H1 (cell line): ENCODE data around the gene PXDN. TPM values are rescaled to one million over a fixed set of nuclear protein-coding genes. Genes with fewer than 3 reads are reported as not detected.

Experiments used
- CTCF ChIA-PET: fragments of 300-600 bp; sonication (Branson Sonifier 250); formaldehyde crosslinking; loops from one replicate; lab custom pipeline; 2021; ENCODE audit not compliant: partially characterized antibody; lab: Charles Lee
- POLR2A ChIA-PET: fragments of 300-600 bp; sonication (Branson Sonifier 250); formaldehyde crosslinking; loops from one replicate; lab custom pipeline; 2021; ENCODE audit warnings: inconsistent platforms; ENCODE audit not compliant: partially characterized antibody; lab: Charles Lee
- DNase-seq, 2 experiments: peaks; one replicate each; pipeline versions ENCODE4 v3.0.0 to v3.0.0-alpha.2; 2010 to 2022; ENCODE audit warnings: low spot score in 2 of 2, low read depth in 1 of 2, mixed read lengths in 1 of 2
- FAIRE-seq: peaks from 2 replicates; lab custom pipeline; 2011; peaks lifted over from hg19 to GRCh38; lab: Jason Lieb, UNC
- H2AFZ ChIP-seq: 2 replicates; pipeline ENCODE4 v1.8.1; 2012; ENCODE audit warnings: low read length, inconsistent platforms
- H2AK5ac ChIP-seq: 2 replicates; pipeline ENCODE4 v1.6.1; 2013; ENCODE audit warnings: low read depth, low read length
- H2BK120ac ChIP-seq: replicated peaks from 2 replicates; pipeline ENCODE3; 2013; ENCODE audit warnings: low read depth, low read length, inconsistent platforms
- H2BK12ac ChIP-seq: 2 replicates; pipeline ENCODE4 v1.6.1; 2013; ENCODE audit warnings: low read depth, low read length
- H2BK15ac ChIP-seq: 2 replicates; pipeline ENCODE4 v1.6.1; 2013; ENCODE audit warnings: low read length
- H2BK20ac ChIP-seq: 2 replicates; pipeline ENCODE4 v1.6.1; 2013; ENCODE audit warnings: low read length
- H2BK5ac ChIP-seq: 2 replicates; pipeline ENCODE4 v1.6.1; 2013; ENCODE audit warnings: low read depth, low read length
- H3K14ac ChIP-seq: 2 replicates; pipeline ENCODE4 v1.6.1; 2013; ENCODE audit warnings: inconsistent platforms; ENCODE audit not compliant: insufficient read length
- H3K18ac ChIP-seq: 2 replicates; pipeline ENCODE4 v1.6.1; 2013; ENCODE audit warnings: low read length; ENCODE audit errors: extremely low read depth
- H3K23ac ChIP-seq: 2 replicates; pipeline ENCODE4 v1.6.1; 2013; ENCODE audit warnings: inconsistent platforms; ENCODE audit not compliant: insufficient read length
- H3K23me2 ChIP-seq: 2 replicates; pipeline ENCODE4 v1.6.1; 2013; ENCODE audit warnings: low read depth, low read length
- H3K27ac ChIP-seq: 2 replicates; pipeline ENCODE4 v1.6.1; 2011; ENCODE audit warnings: low read depth, low read length, inconsistent platforms
- H3K27me3 ChIP-seq, 4 experiments: replicated peaks in 1 of 4; 1 replicate in 1 of 4; 2 replicates in 3 of 4; pipeline versions ENCODE4 v1.6.1 to v1.8.1; 2011 to 2013; ENCODE audit warnings: low read length in 3 of 4, mild to moderate bottlenecking in 3 of 4, inconsistent platforms in 2 of 4, mixed read lengths in 2 of 4, moderate library complexity in 1 of 4; ENCODE audit not compliant: control insufficient read depth in 3 of 4, insufficient read depth in 3 of 4; ENCODE audit errors: extremely low read depth in 1 of 4
- H3K36me3 ChIP-seq, 4 experiments: 2 replicates each; pipeline versions ENCODE4 v1.6.1 to v1.8.1; 2011 to 2013; ENCODE audit warnings: mild to moderate bottlenecking in 4 of 4, low read length in 3 of 4, moderate library complexity in 2 of 4, control low read depth in 1 of 4, inconsistent platforms in 1 of 4; ENCODE audit not compliant: insufficient read depth in 4 of 4, control insufficient read depth in 2 of 4
- H3K4ac ChIP-seq: replicated peaks from 2 replicates; pipeline ENCODE3; 2013; ENCODE audit warnings: low read length, low read depth, mixed read lengths, inconsistent platforms; ENCODE audit not compliant: insufficient read length
- H3K4me1 ChIP-seq, 4 experiments: replicated peaks in 1 of 4; 1 replicate in 1 of 4; 2 replicates in 3 of 4; pipeline versions ENCODE4 v1.6.1 to v1.8.1; 2011 to 2013; ENCODE audit warnings: low read length in 3 of 4, inconsistent platforms in 2 of 4, mixed read lengths in 1 of 4; ENCODE audit not compliant: insufficient read depth in 4 of 4, control insufficient read depth in 3 of 4
- H3K4me2 ChIP-seq, 2 experiments: 2 replicates each; pipeline versions ENCODE4 v1.6.1 to v1.8.1; 2011 to 2013; ENCODE audit warnings: low read depth in 2 of 2, low read length in 2 of 2, control low read depth in 1 of 2, inconsistent platforms in 1 of 2, mild to moderate bottlenecking in 1 of 2; ENCODE audit not compliant: insufficient read depth in 1 of 2
- H3K4me3 ChIP-seq, 4 experiments: fragments of 200-600, 300-600 bp in 1 of 4; sonication (generic), shearing (Covaris generic), sonication (Bioruptor Twin) in 1 of 4; 2 replicates each; pipeline versions ENCODE4 v1.5.1 to v1.8.1; 2011 to 2016; ENCODE audit warnings: low read length in 4 of 4, low read depth in 3 of 4, control low read depth in 2 of 4, inconsistent platforms in 2 of 4, mild to moderate bottlenecking in 2 of 4, mixed read lengths in 1 of 4, moderate library complexity in 1 of 4; ENCODE audit not compliant: insufficient read depth in 2 of 4; ENCODE audit errors: extremely low read depth in 1 of 4
- H3K56ac ChIP-seq: replicated peaks from 2 replicates; pipeline ENCODE3; 2013; ENCODE audit warnings: low read depth, mild to moderate bottlenecking, mixed read lengths, low read length, inconsistent platforms; ENCODE audit not compliant: insufficient read length
- H3K79me1 ChIP-seq: 2 replicates; pipeline ENCODE4 v1.6.1; 2013; ENCODE audit warnings: low read depth, low read length, control low read depth
- H3K79me2 ChIP-seq, 2 experiments: 2 replicates each; pipeline versions ENCODE4 v1.6.1 to v1.8.1; 2012 to 2013; ENCODE audit warnings: low read length in 2 of 2, mild to moderate bottlenecking in 2 of 2, inconsistent platforms in 1 of 2; ENCODE audit not compliant: insufficient read depth in 2 of 2, control insufficient read depth in 1 of 2
- H3K9ac ChIP-seq, 4 experiments: replicated peaks in 1 of 4; 1 replicate in 1 of 4; 2 replicates in 3 of 4; pipeline versions ENCODE4 v1.6.1 to v1.8.1; 2011 to 2013; ENCODE audit warnings: low read depth in 3 of 4, low read length in 3 of 4, control low read depth in 2 of 4, mild to moderate bottlenecking in 2 of 4, moderate library complexity in 2 of 4, inconsistent platforms in 1 of 4; ENCODE audit errors: extremely low read depth in 1 of 4
- H3K9me3 ChIP-seq, 2 experiments: 2 replicates each; pipeline versions ENCODE4 v1.6.1 to v1.8.1; 2012 to 2013; ENCODE audit warnings: mild to moderate bottlenecking in 2 of 2, moderate library complexity in 2 of 2, control low read depth in 1 of 2, inconsistent platforms in 1 of 2, low read depth in 1 of 2, low read length in 1 of 2, mixed read lengths in 1 of 2; ENCODE audit not compliant: insufficient read depth in 2 of 2
- H4K20me1 ChIP-seq, 2 experiments: replicated peaks in 1 of 2; 2 replicates each; pipeline versions ENCODE3 to v1.8.1; 2011 to 2013; ENCODE audit warnings: inconsistent platforms in 2 of 2, low read length in 2 of 2, mild to moderate bottlenecking in 1 of 2; ENCODE audit not compliant: insufficient read depth in 2 of 2, control insufficient read depth in 1 of 2
- H4K5ac ChIP-seq: 2 replicates; pipeline ENCODE4 v1.6.1; 2013; ENCODE audit warnings: low read length, low read depth, mixed read lengths, inconsistent platforms; ENCODE audit not compliant: insufficient read length
- H4K8ac ChIP-seq: 2 replicates; pipeline ENCODE4 v1.8.0; 2013; ENCODE audit warnings: mild to moderate bottlenecking, moderate library complexity, low read length, inconsistent platforms; ENCODE audit not compliant: insufficient read depth; ENCODE audit errors: extremely low read depth
- H4K91ac ChIP-seq: replicated peaks from 2 replicates; pipeline ENCODE3; 2013; ENCODE audit warnings: low read length, mixed read lengths, inconsistent platforms; ENCODE audit not compliant: insufficient read length
- CTCF ChIP-seq, 3 experiments: IDR thresholded peaks; 1 replicate in 2 of 3; 2 replicates in 1 of 3; pipeline versions ENCODE4 v1.5.1 to v1.6.1; 2011; ENCODE audit warnings: low read length in 3 of 3, mild to moderate bottlenecking in 3 of 3, inconsistent platforms in 2 of 3, low read depth in 1 of 3, moderate library complexity in 1 of 3; ENCODE audit not compliant: insufficient read depth in 1 of 3; ENCODE audit errors: control extremely low read depth in 1 of 3
- HDAC2 ChIP-seq, 2 experiments: fragments of 300-600 bp in 1 of 2; sonication (generic) in 1 of 2; IDR thresholded peaks; 2 replicates each; pipeline ENCODE4 v1.6.1; 2011 to 2012; ENCODE audit warnings: low read depth in 2 of 2, low read length in 2 of 2, mild to moderate bottlenecking in 2 of 2, moderate library complexity in 2 of 2, borderline replicate concordance in 1 of 2, inconsistent platforms in 1 of 2
- HDAC6 ChIP-seq: IDR thresholded peaks from one replicate; pipeline ENCODE4 v1.7.1; 2012; ENCODE audit warnings: low read depth, mild to moderate bottlenecking, inconsistent platforms, low read length, moderate library complexity
- KDM4A ChIP-seq: IDR thresholded peaks from one replicate; pipeline ENCODE4 v1.7.1; 2012; ENCODE audit warnings: low read depth, mild to moderate bottlenecking, moderate library complexity, low read length, inconsistent platforms; ENCODE audit not compliant: severe bottlenecking
- SIRT6 ChIP-seq: IDR thresholded peaks from one replicate; pipeline ENCODE4 v1.7.1; 2012; ENCODE audit warnings: low read length, inconsistent platforms
- SIX5 ChIP-seq: IDR thresholded peaks from 2 replicates; pipeline ENCODE4 v1.6.1; 2011; ENCODE audit warnings: mild to moderate bottlenecking, low read depth, low read length
- TEAD4 ChIP-seq: IDR thresholded peaks from 2 replicates; pipeline ENCODE4 v1.6.1; 2012; ENCODE audit warnings: low read depth, low read length, inconsistent platforms, mixed read lengths
- ZNF274 ChIP-seq: IDR thresholded peaks from 2 replicates; pipeline ENCODE4 v1.7.0; 2012; ENCODE audit warnings: low read length, borderline replicate concordance; ENCODE audit errors: extremely low read depth
- WGBS, 2 experiments: shearing (Covaris generic) in 1 of 2; methylation state at CpG; one replicate each; pipeline versions ENCODE4 v1.1.6 to v1.1.7; 2013 to 2015; ENCODE audit warnings: low lambda C conversion rate in 2 of 2, mixed read lengths in 2 of 2, inconsistent platforms in 1 of 2, low coverage in 1 of 2, missing lambda C conversion rate in 1 of 2; ENCODE audit not compliant: insufficient replicate concordance in 2 of 2, insufficient coverage in 1 of 2, insufficient read length in 1 of 2; ENCODE audit errors: extremely low coverage in 1 of 2, missing lambda C conversion rate in 1 of 2; 5-methylcytosine and 5-hydroxymethylcytosine counted together
- polyA plus RNA-seq, 7 experiments: library from polyadenylated mRNA; depleted of rRNA in 3 of 7; stranded (reverse) in 5 of 7; unstranded in 2 of 7; fragments of >200 nt in 5 of 7; fragments of 200-250 nt in 2 of 7; gene quantifications; 1 replicate in 5 of 7; 2 replicates in 1 of 7; 4 replicates in 1 of 7; pipeline versions ENCODE4 v1.2.1 to v1.2.3, GENCODE V29; 2011 to 2013; ENCODE audit warnings: missing spikeins in 2 of 7, mixed read lengths in 2 of 7
- total RNA-seq: library from RNA; stranded (reverse); fragmentation: NEBNext Ultra II Directional; extraction: Animal tissue kit (Norgen Biotek cat#: 25700); gene quantifications from 2 replicates; pipeline ENCODE4 v1.2.1, GENCODE V29; 2021

Gene PXDN
- total and polyA plus RNA-seq, 2 of the 8 experiments (the other 6 are each of a cell fraction or from before 2014, with no cell fraction given), result 104 to 141 TPM

- H3K4me2 ChIP-seq, result no peak overlapping the region
- ChIA-PET CTCF (interaction anchor here (0.5 to 1.4 kb wide), 9 partner anchors 12 to 154 kb away, joined by 3 to 4 read pairs (median 3); no protein-coding TSS in a partner anchor), POLR2A (interaction anchor here (0.7 to 1.2 kb wide), 2 partner anchors 12 to 91 kb away, joined by 3 to 4 read pairs; no protein-coding TSS in a partner anchor)
- no peak overlapping the region for H2BK120ac ChIP-seq
- H2BK20ac ChIP-seq, result no peak overlapping the region
- peak overlapping the region; percentile 6; the same call in 1 of the 2 replicates for H2BK5ac ChIP-seq
- no peak overlapping the region for H2AK5ac ChIP-seq
- no peaks in the 10 kb centered on the region for H3K27me3 ChIP-seq
- DNase-seq (no peak), FAIRE-seq (no peak)
- peak overlapping the region; percentile 10 for H4K91ac ChIP-seq
- H3K14ac ChIP-seq, result no peak overlapping the region
- H3K36me3 ChIP-seq, result no peaks in the 10 kb centered on the region
- H2AFZ ChIP-seq, result no peak overlapping the region
- peaks cover 10% of the 10 kb centered on the region; the same call in 1 of the 2 replicates for H3K79me1 ChIP-seq
- H4K8ac ChIP-seq, result 0 out of 2 replicates have a peak overlapping the region, but pooled peaks have one; percentile 31
- H3K4ac ChIP-seq, result no peak overlapping the region
- H3K56ac ChIP-seq, result no peak overlapping the region
- H4K20me1 ChIP-seq, result peaks cover 15 to 34% of the 10 kb centered on the region in 2 experiments
- no peaks in the 10 kb centered on the region for H3K9me3 ChIP-seq
- H4K5ac ChIP-seq, result no peak overlapping the region
- no peak overlapping the region; the same call in 1 of the 2 replicates for H2BK15ac ChIP-seq
- peaks cover 0 to 33% of the 10 kb centered on the region in 2 experiments; a peak in 3 of 4 replicates for H3K79me2 ChIP-seq
- H3K4me3 ChIP-seq, result no peak overlapping the region
- 89% methylated on average over 18 of the region's 18 CpGs; no CpG with 5 or more reads in 1 of the 2 experiments for WGBS, 2 experiments
- no peak overlapping the region for H3K18ac ChIP-seq
- H3K23ac ChIP-seq, result no peak overlapping the region
- no peaks in the 10 kb centered on the region; the same call in 1 of the 2 replicates for H3K23me2 ChIP-seq
- peaks cover 15 to 31% (median 17%) of the 10 kb centered on the region in 4 experiments for H3K4me1 ChIP-seq
- H3K9ac ChIP-seq, result no peak overlapping the region
- H2BK12ac ChIP-seq, result no peak overlapping the region
- no peak overlapping the region for H3K27ac ChIP-seq
- TF ChIP-seq SIX5 (no peak), KDM4A (no peak), HDAC6 (no peak), HDAC2 (IDR thresholded peaks at IDR 0.05; ENCODE audit: borderline replicate concordance in 1 of 2, low read depth in 2 of 2, low read length in 2 of 2) (no peak), SIRT6 (no peak), ZNF274 (no peak), TEAD4 (no peak), CTCF (IDR thresholded peaks at IDR 0.05; ENCODE audit: control extremely low read depth in 1 of 3, insufficient read depth in 1 of 3, low read depth in 1 of 3, low read length in 3 of 3) (no peak)
Measured at GRCh38 chr2:1704631-1705556, 39.4 kb downstream of the PXDN start.
